Jurkat, Clone E6-1 (cell line): ENCODE results near the gene ARID1B.

Source experiments
- DNase-seq: peaks from one replicate; pipeline ENCODE4 v3.0.0-alpha.2; 2011; ENCODE audit warnings: low read depth, low spot score
- H3K4me3 ChIP-seq: 2 replicates; pipeline ENCODE4 v1.5.1; 2011; ENCODE audit warnings: mild to moderate bottlenecking, low read length, control low read depth, moderate library complexity

ARID1B gene

DNA sequence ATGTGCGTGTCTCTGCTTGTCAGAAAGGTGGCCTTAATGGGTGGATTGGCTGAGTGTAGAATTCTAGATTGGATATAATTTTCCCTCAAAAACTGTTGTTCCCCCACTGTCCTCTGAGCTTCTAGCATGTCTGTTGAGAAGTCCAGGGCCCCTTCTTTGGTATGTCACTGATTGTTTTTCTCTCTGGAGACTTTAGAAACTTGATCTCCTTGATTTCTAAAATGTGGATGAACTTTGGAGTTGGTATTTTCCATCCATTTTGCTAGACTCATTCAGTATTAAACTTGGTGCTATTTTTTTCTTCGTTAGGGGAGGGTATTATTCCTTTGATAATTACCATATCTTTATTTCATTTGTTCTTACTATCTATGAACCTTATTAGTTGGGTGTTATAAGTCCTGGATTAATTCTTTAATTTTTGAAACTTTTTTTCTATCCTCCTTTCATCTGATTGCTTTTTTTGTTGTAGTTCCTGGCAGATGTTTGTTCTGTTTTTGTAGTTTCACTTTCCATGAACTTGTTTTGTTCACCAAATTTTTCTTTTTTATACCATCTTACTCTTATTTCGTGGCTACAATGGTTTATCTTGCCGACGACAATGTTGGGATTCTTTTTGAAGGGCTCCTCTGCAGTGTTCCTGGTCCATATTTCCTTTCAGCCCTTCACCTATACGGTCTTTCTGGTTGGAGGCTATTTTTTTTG, 68.4 kb downstream of the ARID1B start:
- DNase-seq: no peak
- no peak overlapping the region for H3K4me3 ChIP-seq

DNA sequence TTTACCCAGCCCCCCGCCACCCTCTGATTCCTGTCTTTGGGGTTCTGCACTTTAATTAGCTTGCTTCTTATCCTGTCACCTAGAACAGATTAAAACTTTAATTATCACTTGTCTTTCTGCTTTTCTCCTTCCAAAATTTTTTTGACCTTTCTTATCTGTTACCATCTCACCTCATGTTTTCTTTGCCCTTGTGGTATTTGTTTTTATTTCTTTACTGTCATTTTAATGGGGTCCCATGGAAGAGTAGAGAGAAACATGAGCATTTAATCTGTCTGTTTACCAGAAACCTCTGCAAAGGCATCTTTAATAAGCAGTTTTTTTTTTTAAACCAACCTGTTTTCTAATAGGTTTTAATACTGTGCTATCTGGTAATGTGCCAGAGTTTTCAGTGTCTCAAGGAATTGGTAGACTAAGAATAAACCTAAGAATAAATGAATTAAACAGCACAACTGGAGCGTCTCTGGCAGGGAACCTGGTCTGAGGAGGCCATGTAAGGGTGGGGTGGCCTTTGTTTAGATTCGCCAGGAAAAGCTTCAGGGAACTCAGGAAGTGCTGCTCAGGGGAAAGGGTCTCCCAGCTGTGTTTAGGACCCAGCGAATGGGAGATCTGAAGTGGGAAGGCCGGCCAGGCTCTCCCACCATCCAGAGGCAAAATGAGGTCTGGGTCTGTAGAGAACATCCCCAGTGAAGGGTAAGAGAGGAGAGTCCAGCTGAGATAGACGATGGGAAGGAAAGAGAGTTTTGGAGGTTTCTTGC, 69.8 kb downstream of the ARID1B start:
- H3K4me3 ChIP-seq: no peak overlapping the region
- DNase-seq: no peak

DNA sequence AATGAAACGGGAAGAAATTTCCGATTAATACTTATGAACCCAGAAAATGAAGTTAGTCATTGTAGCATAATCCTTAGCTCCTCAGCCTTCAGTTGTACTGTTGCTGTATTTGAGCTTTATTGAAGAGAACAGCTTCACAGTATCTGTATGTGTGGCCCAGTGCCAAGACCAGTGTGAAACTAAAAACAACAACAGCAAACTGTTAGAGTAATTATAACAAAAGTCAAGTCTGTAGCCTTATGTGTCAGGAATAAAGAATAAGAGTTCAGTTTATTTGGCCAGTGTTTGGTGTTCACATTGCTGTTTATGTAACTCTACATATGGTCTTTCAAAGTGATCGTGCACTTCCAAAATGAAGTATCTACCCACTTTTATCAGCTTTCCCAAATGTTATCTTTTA, 70.9 kb downstream of the ARID1B start:
- H3K4me3 ChIP-seq: no peak overlapping the region
- no peak for DNase-seq

DNA sequence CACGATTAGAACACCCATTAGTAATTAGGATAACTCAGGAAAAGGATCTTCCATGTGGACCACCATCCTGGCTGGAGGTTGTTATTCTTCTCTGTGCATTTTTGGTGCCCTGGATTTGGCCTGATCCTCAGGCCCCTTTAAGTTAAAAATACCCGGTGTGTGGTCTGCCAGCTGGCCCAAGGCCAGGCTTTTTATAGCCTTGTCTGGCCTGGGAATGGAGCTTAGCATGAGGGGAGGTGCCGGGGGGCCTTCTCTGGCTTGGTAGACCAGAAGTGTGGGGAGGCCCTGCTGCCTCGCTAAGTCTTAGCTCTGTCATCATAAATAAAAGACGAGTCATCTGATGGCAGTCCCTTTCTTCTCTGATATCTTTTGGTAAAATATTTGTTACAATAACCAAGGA, 71.4 kb downstream of the ARID1B start:
- no peak overlapping the region for H3K4me3 ChIP-seq
- DNase-seq: no peak

DNA sequence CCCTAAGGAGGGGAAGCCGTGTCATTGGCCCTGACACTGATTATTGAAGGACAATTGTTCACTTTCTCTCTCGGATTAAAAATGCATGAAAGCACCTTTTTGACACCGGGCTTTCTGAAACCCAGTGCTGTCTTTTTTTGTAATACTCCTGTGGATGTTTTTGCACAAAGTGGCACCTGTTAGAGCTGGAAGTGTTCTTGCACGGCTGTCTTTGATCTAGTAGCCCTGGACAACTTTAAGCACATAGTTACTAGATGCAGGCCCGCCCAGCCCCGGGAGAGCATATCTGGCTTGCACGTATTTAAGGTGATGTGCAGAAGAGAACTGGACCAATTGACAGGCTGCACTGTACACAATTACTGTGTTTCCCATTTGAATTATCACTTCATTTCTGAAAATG, 72.6 kb downstream of the ARID1B start:
- DNase-seq: no peak
- H3K4me3 ChIP-seq: no peak overlapping the region

DNA sequence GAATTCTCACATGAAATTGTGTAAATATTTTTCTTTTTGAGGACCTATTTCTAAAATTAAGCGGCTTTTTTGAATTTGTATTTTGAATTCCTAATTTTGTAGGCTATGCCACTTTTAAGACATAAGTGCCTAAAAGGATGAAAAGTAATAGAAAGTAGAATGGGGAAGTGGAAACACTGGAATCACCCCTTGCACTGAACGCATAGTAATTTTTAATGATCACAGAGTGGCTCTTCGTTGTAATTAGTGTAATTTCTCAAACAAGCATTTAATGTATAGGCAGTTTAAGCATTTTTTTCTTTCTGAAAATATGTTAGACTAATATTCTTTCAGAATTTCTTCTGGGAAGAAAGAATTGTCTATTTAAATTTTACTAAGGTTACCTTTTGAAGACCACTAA, 73.2 kb downstream of the ARID1B start:
- DNase-seq: no peak
- no peak overlapping the region for H3K4me3 ChIP-seq

DNA sequence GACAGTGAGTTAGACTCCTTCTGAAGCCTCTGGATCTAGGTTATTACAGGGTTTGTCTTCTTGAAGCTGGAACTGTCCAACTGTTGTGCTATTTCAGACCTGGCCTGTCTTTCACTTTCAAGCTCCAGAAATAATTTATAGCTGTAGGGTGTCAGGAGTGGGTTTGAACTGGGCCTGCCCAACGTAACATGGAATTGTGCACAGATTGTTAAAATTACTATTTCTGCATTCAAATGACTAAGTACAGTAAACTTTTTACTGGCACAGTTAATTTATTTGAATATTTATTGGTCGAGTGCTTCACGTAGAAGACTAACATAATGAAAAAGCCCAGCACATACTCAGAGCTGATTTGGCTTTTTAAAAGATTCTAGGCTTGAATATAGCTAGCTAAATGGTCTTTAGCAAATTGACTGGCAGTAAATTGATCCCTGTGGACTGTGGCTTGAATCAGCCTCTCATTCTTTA, 74.3 kb downstream of the ARID1B start:
- H3K4me3 ChIP-seq: no peak overlapping the region
- DNase-seq: no peak

DNA sequence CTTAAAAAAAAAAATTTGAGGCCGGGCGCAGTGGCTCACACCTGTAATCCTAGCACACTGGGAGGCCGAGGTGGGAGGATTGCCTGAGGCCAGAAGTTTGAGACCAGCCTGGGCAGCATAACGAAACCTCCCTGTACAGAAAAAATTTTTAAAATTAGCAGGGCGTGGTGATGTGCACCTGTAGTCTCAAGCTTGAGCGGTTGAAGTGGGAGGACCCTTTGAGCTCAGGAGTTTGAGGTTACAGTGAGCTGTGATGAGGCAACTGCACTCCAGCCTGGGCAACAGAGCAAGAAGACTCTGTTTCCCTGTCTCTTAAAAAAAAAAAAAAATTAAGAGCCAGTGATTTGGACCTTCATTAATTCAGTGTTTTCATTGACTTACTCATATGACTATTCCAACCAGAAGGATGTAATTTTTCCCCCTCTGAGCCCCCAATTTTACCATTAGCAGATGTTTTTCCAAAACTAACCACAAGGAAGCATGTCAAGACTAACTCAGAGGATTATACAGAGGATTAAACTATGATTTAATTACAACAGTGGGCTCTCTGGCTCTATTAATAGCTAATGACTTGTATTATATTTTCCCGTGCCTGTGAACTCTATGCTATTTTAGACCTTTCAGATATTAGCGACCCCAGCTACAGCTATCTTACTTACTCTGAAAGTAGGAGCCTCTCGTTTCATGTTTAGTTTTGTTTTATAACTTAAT, 75.1 kb downstream of the ARID1B start:
- H3K4me3 ChIP-seq: no peak overlapping the region

DNA sequence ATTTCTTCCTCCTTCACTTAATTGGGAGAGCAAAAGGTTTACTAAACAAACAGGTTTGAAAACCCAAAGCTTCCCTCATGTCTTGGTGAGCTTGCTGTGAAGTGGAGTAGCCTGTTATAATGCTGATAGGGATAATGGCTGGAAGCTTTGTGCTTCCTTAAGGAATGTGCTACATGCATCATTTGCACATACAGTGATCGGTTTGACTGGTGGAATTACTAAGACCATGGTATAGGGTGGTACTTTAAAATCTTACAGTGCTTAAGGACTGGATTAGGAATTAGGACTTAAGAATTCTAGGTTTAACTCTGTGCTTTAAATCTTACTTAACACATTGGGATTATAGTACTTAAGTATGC, 75.7 kb downstream of the ARID1B start:
- H3K4me3 ChIP-seq: no peak overlapping the region

More for the DNA sequence above, 75.1 kb downstream of the ARID1B start:
- peak; percentile 33 for DNase-seq

DNA sequence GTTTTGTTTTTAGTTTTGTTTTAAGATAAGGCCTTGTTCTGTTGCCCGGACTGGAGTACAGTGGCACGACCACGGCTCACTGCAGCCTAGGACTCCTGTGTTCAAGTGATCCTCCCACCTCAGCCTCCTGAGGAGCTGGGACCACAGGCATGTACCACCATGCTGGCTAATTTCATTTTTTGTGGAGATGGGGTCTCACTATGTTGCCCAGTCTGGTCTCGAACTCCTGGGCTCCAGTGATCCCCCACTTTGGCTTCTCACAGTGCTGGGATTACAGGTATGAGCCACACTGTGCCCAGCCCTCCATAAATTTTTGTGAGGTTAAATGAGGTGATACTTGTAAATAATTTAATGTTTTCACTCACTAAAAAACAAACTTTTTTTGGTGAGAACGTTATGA, 76.6 kb downstream of the ARID1B start:
- DNase-seq: no peak
- H3K4me3 ChIP-seq: no peak overlapping the region

More for the DNA sequence above, 75.7 kb downstream of the ARID1B start:
- no peak for DNase-seq

DNA sequence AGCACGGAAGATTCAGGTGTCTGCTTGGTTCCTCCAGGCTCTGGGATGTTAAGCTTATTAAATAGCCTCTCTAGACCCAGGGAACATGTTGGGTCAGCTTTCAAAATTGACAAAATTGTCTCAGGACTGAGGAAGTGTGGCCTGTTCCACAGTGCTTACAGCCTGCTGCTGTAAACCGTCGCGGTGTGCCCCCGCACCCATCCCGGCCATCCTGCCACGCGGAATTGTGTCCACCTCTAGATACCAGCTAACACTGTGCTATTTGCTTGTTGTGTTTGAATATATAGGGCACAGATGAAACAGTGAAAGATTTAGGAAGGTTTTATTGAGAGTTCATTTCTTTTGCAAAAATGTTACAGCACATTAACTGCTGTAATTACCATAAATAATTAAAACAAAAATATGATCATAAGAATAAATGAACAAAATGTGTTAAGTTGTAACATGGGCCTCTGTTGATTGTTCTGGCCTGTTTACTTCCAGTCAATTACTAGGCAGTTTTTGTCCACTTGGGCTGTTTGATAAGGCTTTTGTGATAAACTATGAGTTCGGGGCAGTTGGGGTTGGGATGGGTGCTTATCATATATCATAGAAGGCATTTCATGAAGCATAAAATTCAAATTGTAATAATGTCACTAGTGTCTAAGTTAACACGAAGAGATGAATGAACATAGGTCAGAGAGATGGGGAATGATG, 77.4 kb downstream of the ARID1B start:
- no peak overlapping the region for H3K4me3 ChIP-seq
- DNase-seq: no peak

DNA sequence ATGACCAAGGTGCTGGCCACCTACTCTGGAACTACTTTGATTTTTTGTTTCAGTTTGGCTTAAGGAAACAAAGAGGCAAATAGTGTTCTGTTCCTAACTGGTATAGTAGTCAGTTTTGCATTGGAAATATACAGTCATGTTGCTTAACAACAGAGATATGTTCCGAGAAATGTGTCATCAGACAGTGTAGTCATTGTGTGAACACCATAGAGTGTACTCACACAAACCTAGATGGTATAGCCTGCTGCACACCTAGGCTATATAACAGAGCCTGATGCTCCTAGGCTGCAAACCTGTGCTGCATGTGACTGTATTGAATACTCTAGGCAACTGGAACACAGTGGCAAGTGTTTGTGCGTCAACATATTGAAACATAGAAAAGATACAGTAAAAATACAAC, 80.4 kb downstream of the ARID1B start:
- DNase-seq: no peak
- H3K4me3 ChIP-seq: no peak overlapping the region

DNA sequence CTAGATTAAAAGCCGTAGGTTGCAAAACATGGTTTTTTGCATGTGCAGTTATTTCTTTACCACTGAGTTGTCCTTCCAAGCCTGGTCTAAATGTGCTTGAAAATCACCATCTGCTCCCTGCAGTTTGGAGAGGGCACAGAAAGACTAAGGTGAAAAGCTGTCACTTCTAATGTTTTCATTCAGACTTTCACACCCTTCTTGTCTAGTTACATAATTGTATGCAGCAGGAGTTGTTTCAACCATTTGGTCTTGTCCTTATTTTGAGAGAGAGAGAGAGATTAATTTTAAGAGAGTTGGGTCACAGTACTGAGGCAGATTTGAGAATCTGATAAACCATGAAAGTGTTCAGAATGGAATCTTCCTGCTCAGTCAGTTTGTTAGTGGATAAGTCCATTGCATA, 82.5 kb downstream of the ARID1B start:
- DNase-seq: no peak
- no peak overlapping the region for H3K4me3 ChIP-seq

DNA sequence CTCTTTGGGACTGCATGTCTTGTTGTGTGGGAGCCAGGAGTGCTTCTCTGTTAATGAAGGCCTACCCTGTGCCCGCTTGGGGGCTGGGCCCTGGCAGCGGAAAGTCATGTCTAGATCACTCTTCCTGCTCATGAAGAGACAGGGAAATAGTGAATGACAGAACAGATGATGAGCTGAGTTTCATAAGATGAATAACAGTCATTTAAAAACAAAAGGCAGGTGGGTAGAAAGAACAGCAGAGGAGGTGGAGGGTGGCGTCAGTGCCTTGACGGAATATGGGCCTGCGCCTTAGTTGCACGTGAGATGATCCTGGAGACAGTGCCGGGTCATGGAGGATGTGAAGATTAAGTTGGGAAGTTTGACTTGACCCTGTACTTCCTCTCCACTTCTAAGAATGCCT, 85.5 kb downstream of the ARID1B start:
- H3K4me3 ChIP-seq: no peak overlapping the region
- no peak for DNase-seq

DNA sequence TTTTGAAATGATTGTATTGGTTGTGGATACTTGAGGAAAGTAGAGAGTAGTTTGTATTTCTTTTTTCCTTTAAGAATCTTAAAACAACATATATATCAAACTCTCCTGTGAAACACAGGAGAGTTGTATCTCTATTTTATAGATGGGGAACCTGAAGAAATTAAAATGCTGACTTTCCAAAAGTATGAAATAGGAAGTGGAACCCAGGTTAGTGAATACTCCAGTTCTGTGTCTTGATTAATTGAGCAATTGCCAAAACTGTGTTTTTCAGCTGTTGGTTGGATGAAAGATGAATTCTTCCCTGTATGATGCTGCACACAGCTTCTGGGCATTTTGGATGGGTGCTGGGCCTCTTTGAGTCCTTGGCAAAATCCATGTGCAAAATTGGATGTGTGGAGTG, 86.3 kb downstream of the ARID1B start:
- DNase-seq: no peak
- no peak overlapping the region for H3K4me3 ChIP-seq

DNA sequence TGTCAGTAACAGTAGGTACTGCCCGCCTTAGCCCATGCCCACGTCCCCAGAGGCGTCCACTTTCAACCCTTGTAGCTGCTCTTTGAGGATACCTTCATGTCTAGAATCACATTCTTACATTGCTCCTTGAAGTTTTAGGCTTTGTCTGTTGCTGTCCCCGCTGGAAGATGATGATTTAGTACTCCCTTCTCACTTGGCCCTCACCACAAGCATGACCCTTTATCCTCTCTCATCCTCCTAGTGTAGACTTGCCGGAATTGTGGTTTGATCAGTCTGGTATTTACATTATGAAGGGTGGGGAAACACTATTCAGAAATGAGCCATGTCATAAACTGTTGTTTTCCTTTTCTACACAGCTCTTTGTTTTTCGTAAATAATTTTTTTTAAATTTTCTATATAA, 87.4 kb downstream of the ARID1B start:
- H3K4me3 ChIP-seq: no peak overlapping the region
- DNase-seq: no peak

DNA sequence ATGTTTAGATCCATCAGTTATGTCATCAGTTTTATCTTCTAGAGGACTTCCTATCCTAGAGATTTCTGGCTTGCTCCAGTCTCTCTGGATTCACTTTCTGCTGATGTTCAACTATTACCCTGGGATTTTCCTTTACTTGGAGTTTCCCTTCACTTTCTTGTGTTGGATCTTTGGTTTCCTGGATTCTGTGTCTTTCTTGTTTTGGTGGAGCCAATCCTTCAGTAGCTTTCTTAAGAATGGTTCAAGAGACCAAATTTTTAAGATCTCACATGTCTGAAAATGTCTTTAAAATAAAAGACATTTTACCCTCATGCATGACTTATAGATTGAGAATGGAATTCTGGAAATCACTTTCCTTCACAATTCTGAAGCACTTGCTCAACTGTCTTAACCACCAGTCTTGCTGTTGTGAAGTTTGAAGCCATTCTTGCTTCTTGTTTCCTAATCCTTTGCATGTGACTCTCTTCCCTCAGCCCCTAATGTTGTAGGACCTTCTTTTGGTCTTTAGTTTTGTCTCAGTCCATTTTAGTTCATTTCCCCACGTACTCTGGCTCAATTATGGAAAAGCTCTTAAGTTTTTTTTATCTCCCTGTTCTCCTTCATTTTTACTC, 87.9 kb downstream of the ARID1B start:
- H3K4me3 ChIP-seq: no peak overlapping the region
- no peak for DNase-seq

DNA sequence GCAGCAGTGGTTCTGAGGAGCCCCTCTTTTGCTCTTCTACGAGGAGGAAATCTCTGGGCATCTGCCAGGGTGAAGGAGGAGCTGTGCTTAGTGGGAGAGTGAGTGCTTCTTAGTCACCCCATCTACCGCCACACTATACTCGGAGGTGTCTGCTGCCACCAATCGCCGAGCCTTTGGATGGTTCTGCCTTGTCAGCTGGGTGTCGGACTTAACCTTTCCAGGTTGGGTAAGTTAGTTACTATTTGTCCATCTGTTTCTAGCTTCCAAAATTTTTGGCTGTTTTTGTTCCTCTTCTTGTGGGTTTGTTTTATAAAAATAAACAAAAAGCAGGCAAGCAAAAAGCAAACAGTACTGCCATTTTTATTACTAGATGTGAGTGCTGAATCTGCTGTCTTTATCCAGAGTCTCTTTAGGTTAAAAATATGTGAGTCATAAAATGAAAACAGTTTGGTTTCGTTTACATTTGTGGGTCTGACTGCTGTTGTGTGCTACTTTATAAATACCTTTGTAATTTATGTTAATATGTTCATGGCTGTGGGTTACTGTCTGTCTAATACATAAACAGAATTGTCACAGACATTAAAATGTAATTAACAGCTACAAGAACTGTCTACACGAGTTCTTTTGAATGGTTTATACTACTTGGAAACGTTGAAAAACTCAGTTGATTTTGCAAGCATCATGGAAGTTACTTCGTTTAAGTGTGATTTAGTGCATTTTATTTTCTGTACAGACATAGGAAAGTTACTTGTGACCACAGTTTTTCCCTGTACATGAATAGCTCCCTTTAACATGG, 89.2 kb downstream of the ARID1B start:
- DNase-seq: no peak
- no peak overlapping the region for H3K4me3 ChIP-seq

DNA sequence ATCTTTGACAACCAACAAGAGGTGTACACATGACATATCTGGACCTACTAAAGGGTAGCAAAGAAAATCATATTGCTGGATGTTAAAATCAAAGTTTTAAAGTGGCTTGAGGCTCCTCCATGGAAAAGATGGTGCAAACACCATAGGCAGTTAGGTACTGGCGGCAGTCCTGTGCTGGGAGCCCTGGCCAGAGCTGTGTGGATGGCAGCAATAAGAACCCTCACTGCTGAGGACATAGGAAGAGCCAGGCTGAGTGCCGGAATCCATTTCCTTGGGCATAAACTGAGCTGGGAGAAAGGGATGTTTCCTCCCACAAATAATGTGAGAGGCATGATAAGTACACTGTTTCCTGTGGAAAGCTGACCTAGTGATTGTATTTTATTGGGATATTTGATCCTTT, 89.9 kb downstream of the ARID1B start:
- H3K4me3 ChIP-seq: no peak overlapping the region
- DNase-seq: no peak
